ENCODE measurements around the gene UCP3.

UCP3 gene

DNA sequence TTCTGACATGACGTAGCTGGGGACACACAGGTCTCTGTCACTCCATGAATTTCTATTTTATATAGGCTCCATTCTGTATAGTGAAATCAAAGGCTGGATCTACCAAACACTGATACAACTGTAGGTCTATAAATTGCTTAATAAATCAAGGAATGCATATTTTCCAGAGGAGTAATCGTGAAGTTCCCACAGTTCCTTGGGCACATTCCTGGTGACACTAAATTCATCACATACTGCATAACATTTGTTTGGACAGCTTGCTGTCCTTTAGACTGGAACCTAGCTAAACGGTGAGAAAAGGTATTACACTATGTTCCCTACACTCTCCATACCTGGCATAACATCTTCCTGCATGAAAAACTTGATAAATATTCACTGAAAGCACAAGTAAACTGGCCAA lies 41.6 kb upstream of the UCP3 start:
- Histone ChIP-seq H3K9me3 (ENCODE audit: insufficient read depth, low read length) (no peaks in the 10 kb centered on the region), H3K9me2 (replicated peaks; ENCODE audit: insufficient read depth, low read length) (no peaks in the 10 kb centered on the region), H3K27ac (ENCODE audit: low read depth, low read length) (no peak overlapping the region), H3K27me3 (ENCODE audit: low read length) (no peaks in the 10 kb centered on the region), H3K36me3 (ENCODE audit: low read length) (peaks cover 12% of the 10 kb centered on the region), H3F3A (ENCODE audit: insufficient read depth) (no peaks in the 10 kb centered on the region), H3K9ac (ENCODE audit: low read length) (no peak overlapping the region), H2AFZ (ENCODE audit: low read depth, low read length, severe bottlenecking) (no peak overlapping the region), H3K4me3 (ENCODE audit: insufficient read depth, low read length, poor library complexity, severe bottlenecking) (no peak overlapping the region), H3K4me2 (ENCODE audit: low read depth, low read length, poor library complexity, severe bottlenecking) (no peak overlapping the region), H3K79me2 (ENCODE audit: insufficient read depth, low read length) (no peaks in the 10 kb centered on the region), H4K20me1 (ENCODE audit: low read depth, low read length) (no peaks in the 10 kb centered on the region)
- no peak for TF ChIP-seq EZH2phosphoT487 (conservative IDR thresholded peaks at IDR 0.05; ENCODE audit: low read length)
- TF ChIP-seq, protein P1, sequence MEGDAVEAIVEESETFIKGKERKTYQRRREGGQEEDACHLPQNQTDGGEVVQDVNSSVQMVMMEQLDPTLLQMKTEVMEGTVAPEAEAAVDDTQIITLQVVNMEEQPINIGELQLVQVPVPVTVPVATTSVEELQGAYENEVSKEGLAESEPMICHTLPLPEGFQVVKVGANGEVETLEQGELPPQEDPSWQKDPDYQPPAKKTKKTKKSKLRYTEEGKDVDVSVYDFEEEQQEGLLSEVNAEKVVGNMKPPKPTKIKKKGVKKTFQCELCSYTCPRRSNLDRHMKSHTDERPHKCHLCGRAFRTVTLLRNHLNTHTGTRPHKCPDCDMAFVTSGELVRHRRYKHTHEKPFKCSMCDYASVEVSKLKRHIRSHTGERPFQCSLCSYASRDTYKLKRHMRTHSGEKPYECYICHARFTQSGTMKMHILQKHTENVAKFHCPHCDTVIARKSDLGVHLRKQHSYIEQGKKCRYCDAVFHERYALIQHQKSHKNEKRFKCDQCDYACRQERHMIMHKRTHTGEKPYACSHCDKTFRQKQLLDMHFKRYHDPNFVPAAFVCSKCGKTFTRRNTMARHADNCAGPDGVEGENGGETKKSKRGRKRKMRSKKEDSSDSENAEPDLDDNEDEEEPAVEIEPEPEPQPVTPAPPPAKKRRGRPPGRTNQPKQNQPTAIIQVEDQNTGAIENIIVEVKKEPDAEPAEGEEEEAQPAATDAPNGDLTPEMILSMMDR (IDR thresholded peaks at IDR 0.05; ENCODE audit: insufficient read depth, low read length, poor library complexity, severe bottlenecking), result no peak

DNA sequence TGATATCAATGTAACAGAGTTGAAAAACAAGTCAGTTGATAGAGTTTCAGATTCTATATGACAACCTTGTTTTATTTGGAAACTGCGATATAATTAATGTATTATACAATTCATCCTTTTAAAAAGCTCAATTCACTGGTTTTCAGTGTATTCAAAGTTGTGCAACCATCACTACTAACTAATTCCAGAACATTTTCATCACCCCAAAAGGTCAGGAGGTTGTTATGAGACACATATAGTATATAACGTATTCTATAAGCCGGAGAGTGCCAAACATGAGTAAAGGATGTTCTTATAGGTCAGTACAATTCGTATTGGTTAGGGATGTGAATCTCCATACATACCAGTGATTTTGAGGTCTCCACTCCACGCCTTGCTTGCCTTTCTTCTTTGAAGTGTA lies 40.1 kb upstream of the UCP3 start:
- Histone ChIP-seq H2AFZ (ENCODE audit: low read depth, low read length, severe bottlenecking) (no peak overlapping the region), H3K27ac (ENCODE audit: low read depth, low read length) (no peak overlapping the region), H3K36me3 (ENCODE audit: low read length) (peaks cover 12% of the 10 kb centered on the region), H3K27me3 (ENCODE audit: low read length) (no peaks in the 10 kb centered on the region), H3F3A (ENCODE audit: insufficient read depth) (no peaks in the 10 kb centered on the region), H3K4me2 (ENCODE audit: low read depth, low read length, poor library complexity, severe bottlenecking) (no peak overlapping the region), H3K79me2 (ENCODE audit: insufficient read depth, low read length) (no peaks in the 10 kb centered on the region), H3K9ac (ENCODE audit: low read length) (no peak overlapping the region), H3K9me3 (ENCODE audit: insufficient read depth, low read length) (no peaks in the 10 kb centered on the region), H3K9me2 (replicated peaks; ENCODE audit: insufficient read depth, low read length) (no peaks in the 10 kb centered on the region), H3K4me3 (ENCODE audit: insufficient read depth, low read length, poor library complexity, severe bottlenecking) (no peak overlapping the region), H4K20me1 (ENCODE audit: low read depth, low read length) (no peaks in the 10 kb centered on the region)
- TF ChIP-seq, protein P1 (IDR thresholded peaks at IDR 0.05; ENCODE audit: insufficient read depth, low read length, poor library complexity, severe bottlenecking), result no peak
- no peak for TF ChIP-seq EZH2phosphoT487 (conservative IDR thresholded peaks at IDR 0.05; ENCODE audit: low read length)

DNA sequence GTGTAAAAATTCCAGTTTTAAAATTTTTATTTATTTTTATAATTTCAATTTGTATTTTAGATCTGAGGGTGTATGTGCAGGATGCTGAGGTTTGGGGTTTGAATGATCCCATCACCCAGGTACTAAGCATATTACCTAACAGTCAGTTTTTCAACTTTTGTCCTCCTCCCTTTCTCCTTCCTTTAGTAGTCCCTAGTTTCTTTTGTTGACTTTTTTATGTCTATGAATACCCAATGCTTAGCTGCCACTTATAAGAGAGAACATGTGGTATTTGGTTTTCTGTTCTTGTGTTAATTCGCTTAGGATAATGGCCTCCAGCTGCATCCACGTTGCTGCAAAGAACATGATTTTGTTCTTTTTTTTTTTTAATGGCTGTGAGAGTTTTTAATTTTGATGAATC lies 35.7 kb upstream of the UCP3 start:
- no peaks in the 10 kb centered on the region for H3K9me3 ChIP-seq (ENCODE audit: insufficient read depth, low read length)
- no peaks in the 10 kb centered on the region for H3K79me2 ChIP-seq (ENCODE audit: insufficient read depth, low read length)
- no peak for TF ChIP-seq EZH2phosphoT487 (conservative IDR thresholded peaks at IDR 0.05; ENCODE audit: low read length)
- TF ChIP-seq, protein P1 (IDR thresholded peaks at IDR 0.05; ENCODE audit: insufficient read depth, low read length, poor library complexity, severe bottlenecking), result no peak
- H3F3A ChIP-seq (ENCODE audit: insufficient read depth), result no peaks in the 10 kb centered on the region
- H3K9me2 ChIP-seq (replicated peaks; ENCODE audit: insufficient read depth, low read length), result no peaks in the 10 kb centered on the region
- peaks cover 12% of the 10 kb centered on the region for H3K36me3 ChIP-seq (ENCODE audit: low read length)
- no peak overlapping the region for H3K9ac ChIP-seq (ENCODE audit: low read length)
- no peaks in the 10 kb centered on the region for H4K20me1 ChIP-seq (ENCODE audit: low read depth, low read length)
- no peak overlapping the region for H3K4me3 ChIP-seq (ENCODE audit: insufficient read depth, low read length, poor library complexity, severe bottlenecking)
- H2AFZ ChIP-seq (ENCODE audit: low read depth, low read length, severe bottlenecking), result no peak overlapping the region
- no peak overlapping the region for H3K4me2 ChIP-seq (ENCODE audit: low read depth, low read length, poor library complexity, severe bottlenecking)
- H3K27me3 ChIP-seq (ENCODE audit: low read length), result no peaks in the 10 kb centered on the region
- no peak overlapping the region for H3K27ac ChIP-seq (ENCODE audit: low read depth, low read length)

All from SU-DHL-6 (cell line).